ENCODE results near the gene ACTR2. TPM values are rescaled to one million over a fixed set of nuclear protein-coding genes. Genes with fewer than 3 reads are reported as not detected.

ACTR2 gene
- total and polyA plus RNA-seq, 2 of the 13 experiments (the other 11 are each of a cell fraction or from before 2014, with no cell fraction given) = 51.2 to 100 TPM

DNA sequence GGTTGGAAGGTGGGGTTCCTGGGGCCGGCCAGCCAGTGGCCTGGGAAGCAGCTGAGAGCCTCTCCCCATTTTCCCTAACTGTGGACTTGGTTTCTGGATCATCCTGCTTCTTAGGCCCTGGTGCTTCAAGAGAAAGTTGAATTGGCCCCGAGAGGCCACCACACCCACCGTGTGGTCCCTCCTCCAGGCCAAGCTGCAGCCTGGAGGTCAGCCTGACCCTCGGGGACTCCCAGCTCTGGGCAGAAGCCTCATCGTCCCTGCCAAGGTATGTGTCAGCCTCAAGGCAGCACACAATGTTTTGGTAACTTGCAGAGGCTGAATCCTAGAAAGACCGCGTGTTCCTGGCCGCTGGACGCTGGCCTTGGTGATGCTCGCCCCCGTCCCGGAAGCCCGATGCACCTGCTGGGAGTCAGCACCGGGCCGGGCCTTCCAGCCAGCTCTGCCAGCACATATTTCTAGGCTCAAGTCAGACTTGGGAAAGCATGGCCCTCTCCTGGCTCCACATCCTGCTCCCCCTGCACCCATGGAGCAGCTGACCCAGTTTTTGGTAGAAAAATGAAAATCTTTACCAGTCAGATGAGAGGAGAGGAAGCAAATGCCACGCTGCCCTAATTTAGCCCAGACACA is 72.6 kb downstream of the ACTR2 start (continued):
- TF ChIP-seq, protein P1, sequence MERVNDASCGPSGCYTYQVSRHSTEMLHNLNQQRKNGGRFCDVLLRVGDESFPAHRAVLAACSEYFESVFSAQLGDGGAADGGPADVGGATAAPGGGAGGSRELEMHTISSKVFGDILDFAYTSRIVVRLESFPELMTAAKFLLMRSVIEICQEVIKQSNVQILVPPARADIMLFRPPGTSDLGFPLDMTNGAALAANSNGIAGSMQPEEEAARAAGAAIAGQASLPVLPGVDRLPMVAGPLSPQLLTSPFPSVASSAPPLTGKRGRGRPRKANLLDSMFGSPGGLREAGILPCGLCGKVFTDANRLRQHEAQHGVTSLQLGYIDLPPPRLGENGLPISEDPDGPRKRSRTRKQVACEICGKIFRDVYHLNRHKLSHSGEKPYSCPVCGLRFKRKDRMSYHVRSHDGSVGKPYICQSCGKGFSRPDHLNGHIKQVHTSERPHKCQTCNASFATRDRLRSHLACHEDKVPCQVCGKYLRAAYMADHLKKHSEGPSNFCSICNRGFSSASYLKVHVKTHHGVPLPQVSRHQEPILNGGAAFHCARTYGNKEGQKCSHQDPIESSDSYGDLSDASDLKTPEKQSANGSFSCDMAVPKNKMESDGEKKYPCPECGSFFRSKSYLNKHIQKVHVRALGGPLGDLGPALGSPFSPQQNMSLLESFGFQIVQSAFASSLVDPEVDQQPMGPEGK (CRISPR knock-in tag; IDR thresholded peaks at IDR 0.05) = peak; percentile 38
- TF ChIP-seq, protein P2, sequence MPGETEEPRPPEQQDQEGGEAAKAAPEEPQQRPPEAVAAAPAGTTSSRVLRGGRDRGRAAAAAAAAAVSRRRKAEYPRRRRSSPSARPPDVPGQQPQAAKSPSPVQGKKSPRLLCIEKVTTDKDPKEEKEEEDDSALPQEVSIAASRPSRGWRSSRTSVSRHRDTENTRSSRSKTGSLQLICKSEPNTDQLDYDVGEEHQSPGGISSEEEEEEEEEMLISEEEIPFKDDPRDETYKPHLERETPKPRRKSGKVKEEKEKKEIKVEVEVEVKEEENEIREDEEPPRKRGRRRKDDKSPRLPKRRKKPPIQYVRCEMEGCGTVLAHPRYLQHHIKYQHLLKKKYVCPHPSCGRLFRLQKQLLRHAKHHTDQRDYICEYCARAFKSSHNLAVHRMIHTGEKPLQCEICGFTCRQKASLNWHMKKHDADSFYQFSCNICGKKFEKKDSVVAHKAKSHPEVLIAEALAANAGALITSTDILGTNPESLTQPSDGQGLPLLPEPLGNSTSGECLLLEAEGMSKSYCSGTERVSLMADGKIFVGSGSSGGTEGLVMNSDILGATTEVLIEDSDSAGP (CRISPR knock-in tag; IDR thresholded peaks at IDR 0.05; ENCODE audit: borderline replicate concordance) = 0 out of 2 replicates have a peak, but pooled peaks have one; percentile 41
- TF ChIP-seq ZSCAN9 (CRISPR knock-in tag; IDR thresholded peaks at IDR 0.05; ENCODE audit: borderline replicate concordance) (peak; percentile 40; the same call in 1 of the 2 replicates), MIER2 (CRISPR knock-in tag; IDR thresholded peaks at IDR 0.05) (0 out of 2 replicates have a peak, but pooled peaks have one; percentile 54), ESRRA (CRISPR knock-in tag; IDR thresholded peaks at IDR 0.05; ENCODE audit: low read depth) (peak; percentile 80; the same call in 1 of the 2 replicates), ZBTB7A (CRISPR knock-in tag; IDR thresholded peaks at IDR 0.05) (peak; percentile 46; the same call in 1 of the 2 replicates), HOXA5 (CRISPR knock-in tag; IDR thresholded peaks at IDR 0.05) (peak; percentile 61; the same call in 1 of the 2 replicates), NFE2 (CRISPR knock-in tag; IDR thresholded peaks at IDR 0.05) (0 out of 2 replicates have a peak, but pooled peaks have one; percentile 18), ZNF788 (CRISPR knock-in tag; IDR thresholded peaks at IDR 0.05; ENCODE audit: borderline replicate concordance) (peak; percentile 65; the same call in 1 of the 2 replicates), NFIB (CRISPR knock-in tag; IDR thresholded peaks at IDR 0.05; ENCODE audit: borderline replicate concordance) (no peak), ZNF510 (CRISPR knock-in tag; IDR thresholded peaks at IDR 0.05; ENCODE audit: low read depth) (peak; percentile 77; the same call in 1 of the 2 replicates), SP5 (CRISPR knock-in tag; IDR thresholded peaks at IDR 0.05; ENCODE audit: borderline replicate concordance, low read depth) (peak; percentile 38; the same call in 1 of the 2 replicates), KDM3A (CRISPR knock-in tag; IDR thresholded peaks at IDR 0.05; ENCODE audit: low read depth) (0 out of 2 replicates have a peak, but pooled peaks have one; percentile 26), SAP130 (CRISPR knock-in tag; IDR thresholded peaks at IDR 0.05; ENCODE audit: low read depth) (peak; percentile 71), SIN3A (IDR thresholded peaks at IDR 0.05; ENCODE audit: borderline replicate concordance, low read depth, low read length) (0 out of 2 replicates have a peak, but pooled peaks have one; percentile 26)
- TF ChIP-seq, protein P3, sequence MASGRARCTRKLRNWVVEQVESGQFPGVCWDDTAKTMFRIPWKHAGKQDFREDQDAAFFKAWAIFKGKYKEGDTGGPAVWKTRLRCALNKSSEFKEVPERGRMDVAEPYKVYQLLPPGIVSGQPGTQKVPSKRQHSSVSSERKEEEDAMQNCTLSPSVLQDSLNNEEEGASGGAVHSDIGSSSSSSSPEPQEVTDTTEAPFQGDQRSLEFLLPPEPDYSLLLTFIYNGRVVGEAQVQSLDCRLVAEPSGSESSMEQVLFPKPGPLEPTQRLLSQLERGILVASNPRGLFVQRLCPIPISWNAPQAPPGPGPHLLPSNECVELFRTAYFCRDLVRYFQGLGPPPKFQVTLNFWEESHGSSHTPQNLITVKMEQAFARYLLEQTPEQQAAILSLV (CRISPR knock-in tag; IDR thresholded peaks at IDR 0.05; ENCODE audit: borderline replicate concordance) = peak; percentile 65; the same call in 1 of the 2 replicates
- TF ChIP-seq, protein P4, sequence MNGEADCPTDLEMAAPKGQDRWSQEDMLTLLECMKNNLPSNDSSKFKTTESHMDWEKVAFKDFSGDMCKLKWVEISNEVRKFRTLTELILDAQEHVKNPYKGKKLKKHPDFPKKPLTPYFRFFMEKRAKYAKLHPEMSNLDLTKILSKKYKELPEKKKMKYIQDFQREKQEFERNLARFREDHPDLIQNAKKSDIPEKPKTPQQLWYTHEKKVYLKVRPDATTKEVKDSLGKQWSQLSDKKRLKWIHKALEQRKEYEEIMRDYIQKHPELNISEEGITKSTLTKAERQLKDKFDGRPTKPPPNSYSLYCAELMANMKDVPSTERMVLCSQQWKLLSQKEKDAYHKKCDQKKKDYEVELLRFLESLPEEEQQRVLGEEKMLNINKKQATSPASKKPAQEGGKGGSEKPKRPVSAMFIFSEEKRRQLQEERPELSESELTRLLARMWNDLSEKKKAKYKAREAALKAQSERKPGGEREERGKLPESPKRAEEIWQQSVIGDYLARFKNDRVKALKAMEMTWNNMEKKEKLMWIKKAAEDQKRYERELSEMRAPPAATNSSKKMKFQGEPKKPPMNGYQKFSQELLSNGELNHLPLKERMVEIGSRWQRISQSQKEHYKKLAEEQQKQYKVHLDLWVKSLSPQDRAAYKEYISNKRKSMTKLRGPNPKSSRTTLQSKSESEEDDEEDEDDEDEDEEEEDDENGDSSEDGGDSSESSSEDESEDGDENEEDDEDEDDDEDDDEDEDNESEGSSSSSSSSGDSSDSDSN (CRISPR knock-in tag; IDR thresholded peaks at IDR 0.05) = peak; percentile 69
- TF ChIP-seq, protein P5, sequence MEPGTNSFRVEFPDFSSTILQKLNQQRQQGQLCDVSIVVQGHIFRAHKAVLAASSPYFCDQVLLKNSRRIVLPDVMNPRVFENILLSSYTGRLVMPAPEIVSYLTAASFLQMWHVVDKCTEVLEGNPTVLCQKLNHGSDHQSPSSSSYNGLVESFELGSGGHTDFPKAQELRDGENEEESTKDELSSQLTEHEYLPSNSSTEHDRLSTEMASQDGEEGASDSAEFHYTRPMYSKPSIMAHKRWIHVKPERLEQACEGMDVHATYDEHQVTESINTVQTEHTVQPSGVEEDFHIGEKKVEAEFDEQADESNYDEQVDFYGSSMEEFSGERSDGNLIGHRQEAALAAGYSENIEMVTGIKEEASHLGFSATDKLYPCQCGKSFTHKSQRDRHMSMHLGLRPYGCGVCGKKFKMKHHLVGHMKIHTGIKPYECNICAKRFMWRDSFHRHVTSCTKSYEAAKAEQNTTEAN (CRISPR knock-in tag; conservative IDR thresholded peaks at IDR 0.05) = no peak
- TF ChIP-seq, protein P6, sequence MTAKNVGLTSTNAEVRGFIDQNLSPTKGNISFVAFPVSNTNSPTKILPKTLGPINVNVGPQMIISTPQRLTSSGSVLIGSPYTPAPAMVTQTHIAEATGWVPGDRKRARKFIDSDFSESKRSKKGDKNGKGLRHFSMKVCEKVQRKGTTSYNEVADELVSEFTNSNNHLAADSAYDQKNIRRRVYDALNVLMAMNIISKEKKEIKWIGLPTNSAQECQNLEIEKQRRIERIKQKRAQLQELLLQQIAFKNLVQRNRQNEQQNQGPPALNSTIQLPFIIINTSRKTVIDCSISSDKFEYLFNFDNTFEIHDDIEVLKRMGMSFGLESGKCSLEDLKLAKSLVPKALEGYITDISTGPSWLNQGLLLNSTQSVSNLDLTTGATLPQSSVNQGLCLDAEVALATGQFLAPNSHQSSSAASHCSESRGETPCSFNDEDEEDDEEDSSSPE (CRISPR knock-in tag; IDR thresholded peaks at IDR 0.05) = 0 out of 2 replicates have a peak, but pooled peaks have one; percentile 29

Data from HepG2 (cell line).